ENCODE results near the gene S100A2.
"Not testable (repeated sequence)": the region's sequence is repeated elsewhere in the genome, so short reads cannot be mapped to it uniquely, and the experiment has no call there.

S100A2 gene

DNA sequence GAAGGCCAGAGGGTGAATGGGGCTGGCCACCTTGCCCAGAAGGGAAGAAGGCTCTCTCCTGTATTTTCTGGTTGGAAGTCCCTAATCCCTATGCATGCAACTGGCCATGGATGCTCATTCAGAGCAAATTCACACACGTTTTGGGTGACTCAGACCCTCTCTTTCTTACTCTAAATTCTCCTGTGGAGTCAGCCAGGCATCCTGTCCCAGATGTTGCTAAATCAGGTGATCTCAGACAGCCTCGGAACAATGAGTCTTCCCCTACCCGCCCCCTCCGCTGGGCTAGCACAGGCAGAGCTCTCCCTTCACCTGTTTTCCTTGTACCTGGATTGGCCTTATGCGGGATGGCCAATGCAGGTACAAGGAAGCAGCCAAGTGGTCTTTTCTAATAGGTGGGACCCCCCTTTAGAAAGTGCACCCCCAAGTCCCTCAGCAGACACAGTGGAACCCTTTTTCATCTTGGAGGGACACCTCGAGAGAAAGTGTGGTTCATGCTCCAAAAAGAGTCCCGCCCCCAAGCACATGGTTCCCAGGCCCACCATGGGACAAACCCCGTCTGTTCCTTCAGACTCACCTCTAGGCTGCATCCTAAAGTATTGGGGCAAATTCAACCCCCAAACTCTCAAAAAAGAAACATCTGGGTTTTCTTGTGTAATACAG lies 38.5 kb downstream of the S100A2 start:
- no peak for DNase-seq

GRCh38 chr1:153526132-153526543 lies 39.5 kb downstream of the S100A2 start:
- no peak for DNase-seq

GRCh38 chr1:153525088-153525728 lies 40.4 kb downstream of the S100A2 start:
- DNase-seq: no peak

DNA sequence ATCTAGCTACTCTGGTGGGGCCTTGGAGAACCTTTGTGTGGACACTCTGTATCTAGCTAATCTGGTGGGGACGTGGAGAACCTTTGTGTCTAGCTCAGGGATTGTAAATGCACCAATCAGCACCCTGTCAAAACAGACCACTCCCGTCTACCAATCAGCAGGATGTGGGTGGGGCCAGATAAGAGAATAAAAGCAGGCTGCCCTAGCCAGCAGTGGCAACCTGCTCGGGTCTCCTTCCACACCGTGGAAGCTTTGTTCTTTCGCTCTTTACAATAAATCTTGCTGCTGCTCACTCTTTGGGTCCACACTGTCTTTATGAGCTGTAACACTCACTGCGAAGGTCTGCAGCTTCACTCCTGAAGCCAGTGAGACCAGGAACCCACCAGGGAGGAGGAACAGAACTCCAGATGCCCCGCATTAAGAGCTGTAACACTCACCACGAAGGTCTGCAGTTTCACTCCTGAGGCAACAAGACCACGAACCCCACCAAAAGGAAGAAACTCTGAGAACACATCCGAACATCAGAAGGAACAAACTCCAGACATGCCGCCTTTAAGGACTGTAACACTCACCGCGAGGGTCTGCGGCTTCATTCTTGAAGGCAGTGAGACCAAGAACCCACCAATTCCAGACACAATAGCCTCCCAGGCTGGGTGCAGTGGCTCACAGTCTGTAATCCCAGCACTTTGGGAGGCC lies 43.1 kb downstream of the S100A2 start:
- not testable (repeated sequence) for DNase-seq

DNA sequence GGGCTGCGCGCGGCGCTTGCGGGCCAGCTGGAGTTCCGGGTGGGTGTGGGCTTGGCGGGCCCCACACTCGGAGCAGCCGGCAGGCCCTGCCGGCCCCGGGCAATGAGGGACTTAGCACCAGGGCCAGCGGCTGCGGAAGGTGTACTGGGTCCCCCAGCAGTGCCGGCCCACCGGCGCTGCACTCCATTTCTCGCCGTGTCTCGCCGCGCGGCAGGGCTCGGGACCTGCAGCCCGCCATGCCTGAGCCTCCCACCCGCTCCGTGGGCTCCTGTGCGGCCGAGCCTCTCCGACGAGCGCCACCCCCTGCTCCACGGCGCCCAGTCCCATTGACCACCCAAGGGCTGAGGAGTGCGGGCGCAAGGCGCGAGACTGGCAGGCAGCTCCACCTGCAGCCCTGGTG lies 43.8 kb downstream of the S100A2 start:
- not testable (repeated sequence) for DNase-seq

DNA sequence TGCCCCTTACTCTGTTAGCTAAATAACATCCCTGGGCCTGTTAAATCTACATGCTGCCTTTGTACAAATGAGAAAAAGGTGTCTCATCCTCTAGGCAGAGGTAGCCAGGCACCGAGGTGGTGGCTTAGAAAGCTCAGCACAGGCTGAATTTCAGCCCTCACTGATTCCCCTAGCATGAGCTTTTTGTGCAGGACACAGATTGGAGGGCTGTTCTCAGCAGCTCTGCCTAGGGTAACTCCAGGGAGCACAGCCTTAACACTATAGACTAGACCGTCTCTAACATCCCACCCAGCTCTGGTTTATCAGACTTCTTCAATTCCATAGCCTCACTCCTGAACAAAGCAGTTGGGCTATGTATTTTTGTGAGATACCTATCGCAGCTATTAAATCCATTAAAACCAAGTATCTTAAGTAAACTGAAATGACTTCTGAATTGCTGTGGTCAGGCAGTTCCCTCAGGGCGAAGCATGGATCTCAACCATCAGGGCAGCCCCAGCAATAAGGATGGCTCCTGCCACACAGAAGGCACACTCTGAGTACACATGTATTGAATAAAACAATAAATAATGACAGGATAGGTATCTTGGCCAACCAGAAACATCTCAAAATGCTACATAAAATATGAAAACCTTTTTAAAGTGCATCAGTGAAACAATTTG lies 44.7 kb downstream of the S100A2 start:
- DNase-seq: no peak

DNA sequence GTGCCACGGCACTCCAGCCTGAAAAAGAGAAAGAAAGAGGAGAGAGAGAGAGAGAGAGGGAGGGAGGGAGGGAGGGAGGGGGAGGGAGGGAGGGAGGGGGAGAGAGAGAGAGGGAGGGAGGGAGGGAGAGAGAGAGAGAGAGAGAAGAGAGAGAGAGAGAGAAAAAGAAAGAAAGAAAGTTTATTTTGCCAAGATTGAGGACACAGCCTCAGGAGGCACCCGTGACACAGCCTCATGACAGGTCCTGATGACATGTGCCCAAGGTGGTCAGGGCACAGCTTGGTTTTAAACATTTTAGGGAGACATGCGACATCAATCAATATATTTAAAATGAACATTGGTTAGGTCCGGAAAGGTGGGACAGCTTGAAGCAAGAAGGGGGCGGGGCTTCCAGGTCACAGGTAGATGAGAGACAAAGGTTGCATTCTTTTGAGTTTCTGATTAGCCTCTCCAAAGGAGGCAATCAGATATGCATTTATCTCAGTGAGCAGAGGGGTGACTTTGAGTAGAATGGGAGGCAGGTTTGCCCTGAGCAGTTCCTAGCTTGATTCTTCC lies 45.4 kb downstream of the S100A2 start:
- not testable (repeated sequence) for DNase-seq

DNA sequence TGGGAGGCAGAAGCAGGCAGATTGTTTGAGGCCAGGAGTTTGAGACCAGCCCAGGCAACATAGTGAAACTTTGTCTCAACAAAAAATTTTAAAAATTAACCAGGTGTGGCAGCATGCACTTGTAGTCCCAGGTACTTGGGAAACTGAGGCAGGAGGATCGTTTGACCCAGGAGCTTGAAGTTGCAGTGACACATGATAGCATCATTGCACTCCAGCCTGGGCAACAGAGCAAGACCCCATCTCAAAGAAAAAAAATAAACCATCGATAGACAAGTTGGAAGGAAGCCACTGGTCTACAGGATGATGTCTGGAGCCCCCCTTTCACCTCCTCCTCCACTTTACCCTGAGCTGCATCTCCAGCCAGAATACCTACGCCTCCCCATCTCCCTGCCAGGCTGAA lies 46.4 kb downstream of the S100A2 start:
- DNase-seq: no peak

- DNase-seq: no peak
Measured at GRCh38 chr1:153515504-153516394, 49.9 kb downstream of the S100A2 start.

GRCh38 chr1:153513666-153514065 lies 52.0 kb downstream of the S100A2 start:
- DNase-seq: no peak

GRCh38 chr1:153513023-153513422 lies 52.6 kb downstream of the S100A2 start:
- no peak for DNase-seq

Data from activated CD4-positive, alpha-beta T cell treated with anti-CD3 and anti-CD28 coated beads, Interleukin-2, amount 50 U/mL, for 48 hours (primary cell).